HG02798 (cell line): ENCODE measurements around the gene POGZ.

ENCODE experiments used
- ATAC-seq: cut with Tn5 transposase; IDR thresholded peaks from one replicate; pipeline ENCODE4 v1.9.1; 2021; ENCODE audit warnings: mild to moderate bottlenecking; ENCODE audit not compliant: unreplicated experiment, poor library complexity

The POGZ gene

GRCh38 chr1:151384584-151384983 is 74.7 kb downstream of the POGZ start:
- ATAC-seq = no peak

- ATAC-seq = no peak
Observed at GRCh38 chr1:151377150-151377884, 82.0 kb downstream of the POGZ start.

- no peak for ATAC-seq
Observed at GRCh38 chr1:151373196-151373595, 86.1 kb downstream of the POGZ start.

- no peak for ATAC-seq
Observed at GRCh38 chr1:151372058-151372934, 87.0 kb downstream of the POGZ start, which contains the start of gene SELENBP1. Gene SELENBP1, minus strand, starts transcription at chr1:151372705. Its CDS starts 64 bp downstream, at chr1:151372641.

GRCh38 chr1:151371370-151372057 is 87.8 kb downstream of the POGZ start:
- no peak for ATAC-seq

- no peak for ATAC-seq
Observed at GRCh38 chr1:151370211-151370911, 88.9 kb downstream of the POGZ start.

GRCh38 chr1:151369621-151370048 is 89.7 kb downstream of the POGZ start:
- ATAC-seq = no peak

GRCh38 chr1:151369302-151369610 is 90.0 kb downstream of the POGZ start:
- no peak for ATAC-seq

GRCh38 chr1:151368393-151369301 is 90.6 kb downstream of the POGZ start:
- no peak for ATAC-seq

- no peak for ATAC-seq
Observed at GRCh38 chr1:151367658-151368392, 91.5 kb downstream of the POGZ start.

- ATAC-seq = no peak
Observed at GRCh38 chr1:151364996-151365395, 94.3 kb downstream of the POGZ start.

GRCh38 chr1:151362308-151363155 is 96.8 kb downstream of the POGZ start:
- ATAC-seq = no peak

GRCh38 chr1:151361883-151362282 is 97.4 kb downstream of the POGZ start:
- ATAC-seq = no peak

- ATAC-seq = no peak
Observed at GRCh38 chr1:151356696-151357095, 102.6 kb downstream of the POGZ start.
